H1 (cell line): ENCODE measurements around the gene POGK. TPM values are rescaled to one million over a fixed set of nuclear protein-coding genes. Genes with fewer than 3 reads are reported as not detected.

Source experiments
- CTCF ChIA-PET: fragments of 300-600 bp; sonication (Branson Sonifier 250); formaldehyde crosslinking; loops from one replicate; lab custom pipeline; 2021; ENCODE audit not compliant: partially characterized antibody; lab: Charles Lee
- POLR2A ChIA-PET: fragments of 300-600 bp; sonication (Branson Sonifier 250); formaldehyde crosslinking; loops from one replicate; lab custom pipeline; 2021; ENCODE audit warnings: inconsistent platforms; ENCODE audit not compliant: partially characterized antibody; lab: Charles Lee
- DNase-seq, 2 experiments: peaks; one replicate each; pipeline versions ENCODE4 v3.0.0 to v3.0.0-alpha.2; 2010 to 2022; ENCODE audit warnings: low spot score in 2 of 2, low read depth in 1 of 2, mixed read lengths in 1 of 2
- FAIRE-seq: peaks from 2 replicates; lab custom pipeline; 2011; peaks lifted over from hg19 to GRCh38; lab: Jason Lieb, UNC
- H2AFZ ChIP-seq: 2 replicates; pipeline ENCODE4 v1.8.1; 2012; ENCODE audit warnings: low read length, inconsistent platforms
- H2AK5ac ChIP-seq: 2 replicates; pipeline ENCODE4 v1.6.1; 2013; ENCODE audit warnings: low read depth, low read length
- H2BK120ac ChIP-seq: replicated peaks from 2 replicates; pipeline ENCODE3; 2013; ENCODE audit warnings: low read depth, low read length, inconsistent platforms
- H2BK12ac ChIP-seq: 2 replicates; pipeline ENCODE4 v1.6.1; 2013; ENCODE audit warnings: low read depth, low read length
- H2BK15ac ChIP-seq: 2 replicates; pipeline ENCODE4 v1.6.1; 2013; ENCODE audit warnings: low read length
- H2BK20ac ChIP-seq: 2 replicates; pipeline ENCODE4 v1.6.1; 2013; ENCODE audit warnings: low read length
- H2BK5ac ChIP-seq: 2 replicates; pipeline ENCODE4 v1.6.1; 2013; ENCODE audit warnings: low read depth, low read length
- H3K14ac ChIP-seq: 2 replicates; pipeline ENCODE4 v1.6.1; 2013; ENCODE audit warnings: inconsistent platforms; ENCODE audit not compliant: insufficient read length
- H3K18ac ChIP-seq: 2 replicates; pipeline ENCODE4 v1.6.1; 2013; ENCODE audit warnings: low read length; ENCODE audit errors: extremely low read depth
- H3K23ac ChIP-seq: 2 replicates; pipeline ENCODE4 v1.6.1; 2013; ENCODE audit warnings: inconsistent platforms; ENCODE audit not compliant: insufficient read length
- H3K23me2 ChIP-seq: 2 replicates; pipeline ENCODE4 v1.6.1; 2013; ENCODE audit warnings: low read depth, low read length
- H3K27ac ChIP-seq: 2 replicates; pipeline ENCODE4 v1.6.1; 2011; ENCODE audit warnings: low read depth, low read length, inconsistent platforms
- H3K27me3 ChIP-seq, 4 experiments: replicated peaks in 1 of 4; 1 replicate in 1 of 4; 2 replicates in 3 of 4; pipeline versions ENCODE4 v1.6.1 to v1.8.1; 2011 to 2013; ENCODE audit warnings: low read length in 3 of 4, mild to moderate bottlenecking in 3 of 4, inconsistent platforms in 2 of 4, mixed read lengths in 2 of 4, moderate library complexity in 1 of 4; ENCODE audit not compliant: control insufficient read depth in 3 of 4, insufficient read depth in 3 of 4; ENCODE audit errors: extremely low read depth in 1 of 4
- H3K36me3 ChIP-seq, 4 experiments: 2 replicates each; pipeline versions ENCODE4 v1.6.1 to v1.8.1; 2011 to 2013; ENCODE audit warnings: mild to moderate bottlenecking in 4 of 4, low read length in 3 of 4, moderate library complexity in 2 of 4, control low read depth in 1 of 4, inconsistent platforms in 1 of 4; ENCODE audit not compliant: insufficient read depth in 4 of 4, control insufficient read depth in 2 of 4
- H3K4ac ChIP-seq: replicated peaks from 2 replicates; pipeline ENCODE3; 2013; ENCODE audit warnings: low read length, low read depth, mixed read lengths, inconsistent platforms; ENCODE audit not compliant: insufficient read length
- H3K4me1 ChIP-seq, 4 experiments: replicated peaks in 1 of 4; 1 replicate in 1 of 4; 2 replicates in 3 of 4; pipeline versions ENCODE4 v1.6.1 to v1.8.1; 2011 to 2013; ENCODE audit warnings: low read length in 3 of 4, inconsistent platforms in 2 of 4, mixed read lengths in 1 of 4; ENCODE audit not compliant: insufficient read depth in 4 of 4, control insufficient read depth in 3 of 4
- H3K4me2 ChIP-seq, 2 experiments: 2 replicates each; pipeline versions ENCODE4 v1.6.1 to v1.8.1; 2011 to 2013; ENCODE audit warnings: low read depth in 2 of 2, low read length in 2 of 2, control low read depth in 1 of 2, inconsistent platforms in 1 of 2, mild to moderate bottlenecking in 1 of 2; ENCODE audit not compliant: insufficient read depth in 1 of 2
- H3K4me3 ChIP-seq, 4 experiments: fragments of 200-600, 300-600 bp in 1 of 4; sonication (generic), shearing (Covaris generic), sonication (Bioruptor Twin) in 1 of 4; 2 replicates each; pipeline versions ENCODE4 v1.5.1 to v1.8.1; 2011 to 2016; ENCODE audit warnings: low read length in 4 of 4, low read depth in 3 of 4, control low read depth in 2 of 4, inconsistent platforms in 2 of 4, mild to moderate bottlenecking in 2 of 4, mixed read lengths in 1 of 4, moderate library complexity in 1 of 4; ENCODE audit not compliant: insufficient read depth in 2 of 4; ENCODE audit errors: extremely low read depth in 1 of 4
- H3K56ac ChIP-seq: replicated peaks from 2 replicates; pipeline ENCODE3; 2013; ENCODE audit warnings: low read depth, mild to moderate bottlenecking, mixed read lengths, low read length, inconsistent platforms; ENCODE audit not compliant: insufficient read length
- H3K79me1 ChIP-seq: 2 replicates; pipeline ENCODE4 v1.6.1; 2013; ENCODE audit warnings: low read depth, low read length, control low read depth
- H3K79me2 ChIP-seq, 2 experiments: 2 replicates each; pipeline versions ENCODE4 v1.6.1 to v1.8.1; 2012 to 2013; ENCODE audit warnings: low read length in 2 of 2, mild to moderate bottlenecking in 2 of 2, inconsistent platforms in 1 of 2; ENCODE audit not compliant: insufficient read depth in 2 of 2, control insufficient read depth in 1 of 2
- H3K9ac ChIP-seq, 4 experiments: replicated peaks in 1 of 4; 1 replicate in 1 of 4; 2 replicates in 3 of 4; pipeline versions ENCODE4 v1.6.1 to v1.8.1; 2011 to 2013; ENCODE audit warnings: low read depth in 3 of 4, low read length in 3 of 4, control low read depth in 2 of 4, mild to moderate bottlenecking in 2 of 4, moderate library complexity in 2 of 4, inconsistent platforms in 1 of 4; ENCODE audit errors: extremely low read depth in 1 of 4
- H3K9me3 ChIP-seq, 2 experiments: 2 replicates each; pipeline versions ENCODE4 v1.6.1 to v1.8.1; 2012 to 2013; ENCODE audit warnings: mild to moderate bottlenecking in 2 of 2, moderate library complexity in 2 of 2, control low read depth in 1 of 2, inconsistent platforms in 1 of 2, low read depth in 1 of 2, low read length in 1 of 2, mixed read lengths in 1 of 2; ENCODE audit not compliant: insufficient read depth in 2 of 2
- H4K20me1 ChIP-seq, 2 experiments: replicated peaks in 1 of 2; 2 replicates each; pipeline versions ENCODE3 to v1.8.1; 2011 to 2013; ENCODE audit warnings: inconsistent platforms in 2 of 2, low read length in 2 of 2, mild to moderate bottlenecking in 1 of 2; ENCODE audit not compliant: insufficient read depth in 2 of 2, control insufficient read depth in 1 of 2
- H4K5ac ChIP-seq: 2 replicates; pipeline ENCODE4 v1.6.1; 2013; ENCODE audit warnings: low read length, low read depth, mixed read lengths, inconsistent platforms; ENCODE audit not compliant: insufficient read length
- H4K8ac ChIP-seq: 2 replicates; pipeline ENCODE4 v1.8.0; 2013; ENCODE audit warnings: mild to moderate bottlenecking, moderate library complexity, low read length, inconsistent platforms; ENCODE audit not compliant: insufficient read depth; ENCODE audit errors: extremely low read depth
- H4K91ac ChIP-seq: replicated peaks from 2 replicates; pipeline ENCODE3; 2013; ENCODE audit warnings: low read length, mixed read lengths, inconsistent platforms; ENCODE audit not compliant: insufficient read length
- EP300 ChIP-seq, 2 experiments: IDR thresholded peaks; 1 replicate in 1 of 2; 2 replicates in 1 of 2; pipeline ENCODE4 v1.6.1; 2011 to 2012; ENCODE audit warnings: low read depth in 2 of 2, low read length in 2 of 2, mild to moderate bottlenecking in 2 of 2, borderline replicate concordance in 1 of 2, inconsistent platforms in 1 of 2, moderate library complexity in 1 of 2
- WGBS, 2 experiments: shearing (Covaris generic) in 1 of 2; methylation state at CpG; one replicate each; pipeline versions ENCODE4 v1.1.6 to v1.1.7; 2013 to 2015; ENCODE audit warnings: low lambda C conversion rate in 2 of 2, mixed read lengths in 2 of 2, inconsistent platforms in 1 of 2, low coverage in 1 of 2, missing lambda C conversion rate in 1 of 2; ENCODE audit not compliant: insufficient replicate concordance in 2 of 2, insufficient coverage in 1 of 2, insufficient read length in 1 of 2; ENCODE audit errors: extremely low coverage in 1 of 2, missing lambda C conversion rate in 1 of 2; 5-methylcytosine and 5-hydroxymethylcytosine counted together
- polyA plus RNA-seq, 7 experiments: library from polyadenylated mRNA; depleted of rRNA in 3 of 7; stranded (reverse) in 5 of 7; unstranded in 2 of 7; fragments of >200 nt in 5 of 7; fragments of 200-250 nt in 2 of 7; gene quantifications; 1 replicate in 5 of 7; 2 replicates in 1 of 7; 4 replicates in 1 of 7; pipeline versions ENCODE4 v1.2.1 to v1.2.3, GENCODE V29; 2011 to 2013; ENCODE audit warnings: missing spikeins in 2 of 7, mixed read lengths in 2 of 7
- total RNA-seq: library from RNA; stranded (reverse); fragmentation: NEBNext Ultra II Directional; extraction: Animal tissue kit (Norgen Biotek cat#: 25700); gene quantifications from 2 replicates; pipeline ENCODE4 v1.2.1, GENCODE V29; 2021

POGK gene
- total and polyA plus RNA-seq, 2 of the 8 experiments (the other 6 are each of a cell fraction or from before 2014, with no cell fraction given): 16.9 to 40.3 TPM

- Histone ChIP-seq H2AK5ac (no peak overlapping the region), H3K27ac (no peak overlapping the region), H3K9me3 (no peaks in the 10 kb centered on the region), H3K27me3 (peaks cover 0 to 1% (median 0%) of the 10 kb centered on the region in 4 experiments; a peak in 1 of 7 replicates), H2BK5ac (no peak overlapping the region), H3K4me1 (no peaks in the 10 kb centered on the region), H3K56ac (no peak overlapping the region), H3K36me3 (no peaks in the 10 kb centered on the region), H3K4ac (no peak overlapping the region), H3K4me2 (no peak overlapping the region), H3K23me2 (no peaks in the 10 kb centered on the region), H3K79me2 (no peaks in the 10 kb centered on the region), H2BK12ac (no peak overlapping the region), H3K14ac (no peak overlapping the region), H2BK120ac (no peak overlapping the region), H3K9ac (no peak overlapping the region), H4K8ac (no peak overlapping the region), H2AFZ (no peak overlapping the region), H3K18ac (no peak overlapping the region), H4K20me1 (no peaks in the 10 kb centered on the region), H2BK15ac (no peak overlapping the region), H4K91ac (no peak overlapping the region), H3K79me1 (no peaks in the 10 kb centered on the region), H3K23ac (no peak overlapping the region), H4K5ac (no peak overlapping the region), H2BK20ac (no peak overlapping the region), H3K4me3 (no peak overlapping the region)
- no peak for TF ChIP-seq EP300 (IDR thresholded peaks at IDR 0.05; ENCODE audit: borderline replicate concordance in 1 of 2, low read depth in 2 of 2, low read length in 2 of 2)
- WGBS, 2 experiments: 86% methylated on average over 2 of the region's 2 CpGs; no CpG with 5 or more reads in 1 of the 2 experiments
- DNase-seq (no peak), FAIRE-seq (no peak)
- CTCF ChIA-PET: interaction anchor here (0.6 to 1.8 kb wide), 8 partner anchors 8 to 422 kb away, joined by 3 to 14 read pairs (median 4); no protein-coding TSS in a partner anchor
- POLR2A ChIA-PET: interaction anchor here (0.8 to 1.5 kb wide), 2 partner anchors 11 to 61 kb away, joined by 3 to 5 read pairs; no protein-coding TSS in a partner anchor
Observed at GRCh38 chr1:166814611-166815010, 24.7 kb upstream of the POGK start.
